Pulmonary artery endothelial cell (primary cell): Measurements from ENCODE around the gene IDE. TPM values are rescaled to one million over a fixed set of nuclear protein-coding genes. Genes with fewer than 3 reads are reported as not detected.
"Not testable (repeated sequence)": the region's sequence is repeated elsewhere in the genome, so short reads cannot be mapped to it uniquely, and the experiment has no call there.

Experiments
- DNase-seq: peaks from one replicate; pipeline ENCODE4 v3.0.0-alpha.2; 2011; ENCODE audit warnings: low read depth, low spot score
- total RNA-seq: library from RNA; depleted of rRNA; stranded (reverse); fragments of >200 nt; gene quantifications from 2 replicates; pipeline ENCODE4 v1.2.3, GENCODE V29; 2014

IDE gene
- total RNA-seq, 1 donor from 2014 or later: 27.6 TPM

- no peak for DNase-seq
These were observed 81.1 kb downstream of the IDE start for GRCh38 chr10:92492748-92493240.

GRCh38 chr10:92490387-92490786, 83.5 kb downstream of the IDE start:
- no peak for DNase-seq

GRCh38 chr10:92486637-92487036, 87.3 kb downstream of the IDE start:
- DNase-seq: no peak

GRCh38 chr10:92483539-92483938, 90.4 kb downstream of the IDE start:
- DNase-seq: no peak

- no peak for DNase-seq
These were observed 93.5 kb downstream of the IDE start for GRCh38 chr10:92480413-92480812.

GRCh38 chr10:92479547-92479946, 94.3 kb downstream of the IDE start:
- no peak for DNase-seq

GRCh38 chr10:92478536-92478935, 95.4 kb downstream of the IDE start:
- no peak for DNase-seq

- no peak for DNase-seq
These were observed 98.5 kb downstream of the IDE start for GRCh38 chr10:92475357-92475868.

GRCh38 chr10:92470026-92470425, 103.9 kb downstream of the IDE start:
- no peak for DNase-seq

GRCh38 chr10:92464364-92464763, 109.5 kb downstream of the IDE start:
- no peak for DNase-seq

- DNase-seq: no peak
These were observed 110.3 kb downstream of the IDE start for GRCh38 chr10:92463582-92463981.

GRCh38 chr10:92454955-92455354, 118.9 kb downstream of the IDE start:
- DNase-seq: not testable (repeated sequence)

- DNase-seq: no peak
These were observed 121.6 kb downstream of the IDE start for GRCh38 chr10:92452313-92452712.

GRCh38 chr10:92451431-92451830, 122.5 kb downstream of the IDE start:
- no peak for DNase-seq

- DNase-seq: no peak
These were observed 123.0 kb downstream of the IDE start for GRCh38 chr10:92450896-92451295.

GRCh38 chr10:92440578-92440977, 133.3 kb downstream of the IDE start:
- no peak for DNase-seq

- DNase-seq: no peak
These were observed 135.7 kb downstream of the IDE start for GRCh38 chr10:92438220-92438619.

- DNase-seq: no peak
These were observed 137.3 kb downstream of the IDE start for GRCh38 chr10:92436611-92437010.

GRCh38 chr10:92436065-92436464, 137.8 kb downstream of the IDE start:
- not testable (repeated sequence) for DNase-seq

- no peak for DNase-seq
These were observed 139.5 kb downstream of the IDE start for GRCh38 chr10:92434385-92434784.

GRCh38 chr10:92432596-92432995, 141.3 kb downstream of the IDE start:
- peak; percentile 20 for DNase-seq

GRCh38 chr10:92430103-92430502, 143.8 kb downstream of the IDE start:
- DNase-seq: no peak

- DNase-seq: no peak
These were observed 152.3 kb downstream of the IDE start for GRCh38 chr10:92421550-92421949.
